Liver (tissue), 9 donors: Measurements from ENCODE around the gene PAPSS1. TPM values are rescaled to one million over a fixed set of nuclear protein-coding genes. Genes with fewer than 3 reads are reported as not detected.

Experiments
- DNase-seq: peaks from one replicate; pipeline ENCODE4 v3.0.0-alpha.2; 2017; ENCODE audit warnings: low spot score
- H3K27ac ChIP-seq, 2 donors: one replicate each; pipeline ENCODE4 v1.7.0; 2013; ENCODE audit warnings: inconsistent platforms in 2 of 2, low read length in 2 of 2, control low read depth in 1 of 2, low read depth in 1 of 2, mild to moderate bottlenecking in 1 of 2
- H3K27me3 ChIP-seq, 4 donors: one replicate each; pipeline versions ENCODE4 v1.6.1 to v1.7.0; 2013; ENCODE audit warnings: low read length in 3 of 4, inconsistent platforms in 1 of 4, mild to moderate bottlenecking in 1 of 4, moderate library complexity in 1 of 4; ENCODE audit not compliant: control insufficient read depth in 4 of 4, insufficient read depth in 4 of 4
- H3K36me3 ChIP-seq, 4 donors: one replicate each; pipeline versions ENCODE4 v1.6.1 to v1.7.0; 2013; ENCODE audit warnings: low read length in 3 of 4, mild to moderate bottlenecking in 3 of 4, low read depth in 1 of 4, moderate library complexity in 1 of 4; ENCODE audit not compliant: control insufficient read depth in 4 of 4, insufficient read depth in 3 of 4
- H3K4me1 ChIP-seq, 4 donors: one replicate each; pipeline versions ENCODE4 v1.6.1 to v1.7.0; 2013; ENCODE audit warnings: low read length in 3 of 4, mild to moderate bottlenecking in 3 of 4, moderate library complexity in 1 of 4; ENCODE audit not compliant: control insufficient read depth in 4 of 4, insufficient read depth in 4 of 4
- H3K4me3 ChIP-seq, 3 donors: one replicate each; pipeline versions ENCODE4 v1.6.1 to v1.7.0; 2013; ENCODE audit warnings: low read length in 3 of 3, control low read depth in 1 of 3, low read depth in 1 of 3, mild to moderate bottlenecking in 1 of 3
- H3K9ac ChIP-seq, 2 donors: one replicate each; pipeline ENCODE4 v1.7.0; 2013; ENCODE audit warnings: low read length in 2 of 2, mild to moderate bottlenecking in 2 of 2, moderate library complexity in 2 of 2, control low read depth in 1 of 2, low read depth in 1 of 2
- H3K9me3 ChIP-seq, 4 donors: one replicate each; pipeline versions ENCODE4 v1.6.1 to v1.7.0; 2013; ENCODE audit warnings: low read length in 3 of 4; ENCODE audit not compliant: control insufficient read depth in 4 of 4
- ATF3 ChIP-seq: IDR thresholded peaks from 2 replicates; pipeline ENCODE4 v1.6.1; 2016; ENCODE audit warnings: antibody characterized with exemption
- CTCF ChIP-seq: fragments of 150-350 bp; IDR thresholded peaks from 2 replicates; pipeline ENCODE4 v1.5.1; 2017; ENCODE audit warnings: improper control_type of control experiment, low read depth, low read length; ENCODE audit not compliant: missing input control
- EGR1 ChIP-seq, 2 donors: IDR thresholded peaks; 2 replicates each; pipeline ENCODE4 v1.6.1; 2016 to 2018; ENCODE audit warnings: antibody characterized with exemption in 2 of 2, low read depth in 2 of 2
- FOXA1 ChIP-seq: IDR thresholded peaks from 2 replicates; pipeline ENCODE4 v1.6.1; 2016; ENCODE audit warnings: antibody characterized with exemption
- FOXA2 ChIP-seq: IDR thresholded peaks from 2 replicates; pipeline ENCODE4 v1.6.1; 2016; ENCODE audit warnings: antibody characterized with exemption
- HNF4G ChIP-seq: IDR thresholded peaks from 2 replicates; pipeline ENCODE4 v1.6.1; 2016; ENCODE audit warnings: antibody characterized with exemption
- MAX ChIP-seq: IDR thresholded peaks from 2 replicates; pipeline ENCODE4 v1.6.1; 2016; ENCODE audit warnings: antibody characterized with exemption
- RAD21 ChIP-seq, 2 donors: IDR thresholded peaks; 2 replicates each; pipeline ENCODE4 v1.6.1; 2016; ENCODE audit warnings: antibody characterized with exemption in 2 of 2, mild to moderate bottlenecking in 2 of 2
- REST ChIP-seq: IDR thresholded peaks from 2 replicates; pipeline ENCODE4 v1.6.1; 2016; ENCODE audit warnings: antibody characterized with exemption, mild to moderate bottlenecking
- RXRA ChIP-seq, 2 donors: IDR thresholded peaks; 2 replicates each; pipeline ENCODE4 v1.6.1; 2017 to 2018; ENCODE audit warnings: antibody characterized with exemption in 2 of 2, mild to moderate bottlenecking in 1 of 2
- SP1 ChIP-seq: IDR thresholded peaks from 2 replicates; pipeline ENCODE4 v1.6.1; 2018; ENCODE audit warnings: antibody characterized with exemption, mild to moderate bottlenecking
- ZBTB33 ChIP-seq: IDR thresholded peaks from 2 replicates; pipeline ENCODE4 v1.6.1; 2016; ENCODE audit warnings: antibody characterized with exemption
- WGBS: extraction: QIAGEN DNeasy Blood & Tissue Kit; methylation state at CpG from one replicate; pipeline ENCODE4 v1.1.7; 2013; 5-methylcytosine and 5-hydroxymethylcytosine counted together
- polyA plus RNA-seq, 2 donors: library from polyadenylated mRNA; stranded (reverse) in 1 of 2; unstranded in 1 of 2; fragments of 200-250 nt in 1 of 2; fragments of >200 nt in 1 of 2; fragmentation: Nextera tagmentation in 1 of 2; extraction: Ambion mirVana in 1 of 2; gene quantifications; one replicate each; pipeline versions ENCODE4 v1.2.1 to v1.2.3, GENCODE V29; 2013 to 2015
- total RNA-seq, 2 donors: library from RNA; depleted of rRNA; stranded (reverse); fragments of >200 nt; gene quantifications; one replicate each; pipeline ENCODE4 v1.2.3, GENCODE V29; 2014
- donor health status: healthy.
- donor health status: healthy.
- donor health status: healthy.
- donor health status: healthy.
- donor health status: healthy.

PAPSS1 gene
- total and polyA plus RNA-seq, 4 donors = 5.7 to 17.8 (median 6.0) TPM

DNA sequence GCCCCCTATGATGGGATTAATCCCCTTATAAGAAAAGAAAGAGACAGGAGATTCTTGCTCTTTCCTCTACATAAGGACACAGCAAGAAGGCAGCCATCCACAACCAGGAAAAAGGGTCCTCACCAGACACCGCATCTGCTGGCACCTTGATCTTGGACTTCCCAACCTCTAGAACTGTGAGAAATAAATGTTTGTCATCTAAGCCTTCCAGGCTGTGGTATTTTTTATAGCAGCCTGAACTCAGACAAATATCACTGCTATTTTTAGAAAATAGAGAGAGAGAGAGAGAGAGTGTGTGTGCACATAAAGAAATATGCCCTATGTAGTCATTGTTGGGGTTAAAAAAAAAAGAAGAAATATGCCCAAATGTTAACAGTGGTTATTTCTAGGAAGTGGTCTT, 104.2 kb downstream of the PAPSS1 start:
- 97% methylated on average over 1 of the region's 1 CpG for WGBS
- peaks cover 0 to 2% (median 0%) of the 10 kb centered on the region in 4 donors for H3K36me3 ChIP-seq
- TF ChIP-seq ZBTB33 (no peak), EGR1 (IDR thresholded peaks at IDR 0.05; ENCODE audit: low read depth in 2 of 2) (no peak), ATF3 (no peak), RXRA (IDR thresholded peaks at IDR 0.05) (no peak), REST (no peak), FOXA1 (no peak), RAD21 (IDR thresholded peaks at IDR 0.05) (no peak)
- H3K4me3 ChIP-seq = no peak overlapping the region
- H3K4me1 ChIP-seq = peaks cover 0 to 4% (median 2%) of the 10 kb centered on the region in 4 donors
- H3K27me3 ChIP-seq = no peaks in the 10 kb centered on the region
- H3K9ac ChIP-seq = no peak overlapping the region
- DNase-seq = no peak
- no peaks in the 10 kb centered on the region for H3K9me3 ChIP-seq
- no peak overlapping the region for H3K27ac ChIP-seq

GRCh38 chr4:107603430-107603829, 116.6 kb downstream of the PAPSS1 start:
- WGBS = 82% methylated on average over 4 of the region's 4 CpGs
- H3K4me3 ChIP-seq = no peak overlapping the region
- no peak for DNase-seq

More at GRCh38 chr4:107603430-107603829, 116.6 kb downstream of the PAPSS1 start:
- Histone ChIP-seq H3K27ac (no peak overlapping the region), H3K4me1 (peaks cover 0 to 2% (median 0%) of the 10 kb centered on the region in 4 donors), H3K9me3 (no peaks in the 10 kb centered on the region), H3K9ac (no peak overlapping the region), H3K27me3 (no peaks in the 10 kb centered on the region), H3K36me3 (no peaks in the 10 kb centered on the region)
- TF ChIP-seq CTCF = no peak
- no peak for TF ChIP-seq MAX
- TF ChIP-seq HNF4G = no peak
- no peak for TF ChIP-seq FOXA2
- TF ChIP-seq REST = no peak
- no peak for TF ChIP-seq SP1
